Suprapubic skin (tissue), 4 donors: ENCODE measurements around the gene RPL5. TPM values are rescaled to one million over a fixed set of nuclear protein-coding genes. Genes with fewer than 3 reads are reported as not detected.

ENCODE experiments used
- DNase-seq, 2 donors: peaks; one replicate each; pipeline ENCODE4 v3.0.0-alpha.2; 2019; ENCODE audit warnings: low spot score in 2 of 2
- H3K27ac ChIP-seq: fragments of 200-600 bp; sonication (generic); one replicate; pipeline ENCODE4 v1.5.1; 2019
- H3K27me3 ChIP-seq: fragments of 200-600 bp; sonication (generic); one replicate; pipeline ENCODE4 v1.5.1; 2019
- H3K36me3 ChIP-seq: fragments of 200-600 bp; sonication (generic); one replicate; pipeline ENCODE4 v1.5.1; 2019
- H3K4me1 ChIP-seq: fragments of 200-600 bp; sonication (generic); one replicate; pipeline ENCODE4 v1.5.1; 2019
- H3K4me3 ChIP-seq: fragments of 200-600 bp; sonication (generic); one replicate; pipeline ENCODE4 v1.5.1; 2019; ENCODE audit warnings: mild to moderate bottlenecking
- H3K9me3 ChIP-seq: fragments of 200-600 bp; sonication (generic); one replicate; pipeline ENCODE4 v1.5.1; 2019
- EP300 ChIP-seq: sonication (generic); formaldehyde crosslinking; IDR thresholded peaks from one replicate; pipeline ENCODE4 v1.6.1; 2017; ENCODE audit warnings: antibody characterized with exemption
- POLR2A ChIP-seq, 2 donors: fragments of 450-650 bp; IDR thresholded peaks; one replicate each; pipeline ENCODE4 v1.6.1; 2017; ENCODE audit warnings: antibody characterized with exemption in 2 of 2, mild to moderate bottlenecking in 2 of 2, moderate library complexity in 2 of 2
- POLR2AphosphoS5 ChIP-seq, 3 donors: sonication (generic); formaldehyde crosslinking; IDR thresholded peaks; one replicate each; pipeline ENCODE4 v1.6.1; 2017; ENCODE audit warnings: antibody characterized with exemption in 3 of 3
- WGBS: methylation state at CpG from one replicate; pipeline ENCODE4 v1.1.5; 2018; 5-methylcytosine and 5-hydroxymethylcytosine counted together
- total RNA-seq, 4 donors: library from RNA; depleted of rRNA; stranded (reverse); fragments of >200 nt; gene quantifications; one replicate each; pipeline ENCODE4 v1.1.0, GENCODE V29; 2016
- TF ChIP-seq, protein P1 (sequence below), 2 donors: fragments of 200-600 bp in 1 of 2; fragments of 450-650 bp in 1 of 2; sonication (generic) in 1 of 2; IDR thresholded peaks; one replicate each; pipeline ENCODE4 v1.5.1; 2016 to 2019; ENCODE audit warnings: antibody characterized with exemption in 2 of 2, mild to moderate bottlenecking in 1 of 2, moderate library complexity in 1 of 2

The RPL5 gene
- total RNA-seq, 4 donors from 2014 or later = 1,150 to 1,809 (median 1,593) TPM

DNA sequence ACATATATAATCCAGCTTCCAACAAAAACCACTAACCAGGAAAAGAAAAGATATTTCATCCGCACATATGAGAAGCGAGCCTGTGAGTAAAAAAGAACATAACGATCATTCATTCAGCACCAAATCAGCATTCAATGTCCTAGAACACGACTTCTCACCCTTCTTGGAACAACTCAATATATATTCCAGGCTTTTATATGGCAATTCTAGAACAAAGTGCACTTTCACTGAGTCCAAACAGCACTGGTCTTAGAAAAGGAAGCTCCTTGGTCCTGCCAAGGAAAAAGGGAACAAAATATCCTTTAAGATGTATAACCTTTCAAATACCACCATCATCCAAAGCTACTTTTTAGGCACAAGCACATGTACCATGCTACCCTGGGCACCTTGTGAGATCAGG, 44.5 kb downstream of the RPL5 start:
- Histone ChIP-seq H3K9me3 (no peaks in the 10 kb centered on the region), H3K4me1 (peaks cover 4% of the 10 kb centered on the region), H3K4me3 (no peak overlapping the region), H3K36me3 (no peaks in the 10 kb centered on the region), H3K27ac (no peak overlapping the region), H3K27me3 (no peaks in the 10 kb centered on the region)
- 86% methylated on average over 4 of the region's 4 CpGs for WGBS
- no peak for TF ChIP-seq POLR2AphosphoS5 (IDR thresholded peaks at IDR 0.05)
- no peak for TF ChIP-seq EP300
- TF ChIP-seq, protein P1, sequence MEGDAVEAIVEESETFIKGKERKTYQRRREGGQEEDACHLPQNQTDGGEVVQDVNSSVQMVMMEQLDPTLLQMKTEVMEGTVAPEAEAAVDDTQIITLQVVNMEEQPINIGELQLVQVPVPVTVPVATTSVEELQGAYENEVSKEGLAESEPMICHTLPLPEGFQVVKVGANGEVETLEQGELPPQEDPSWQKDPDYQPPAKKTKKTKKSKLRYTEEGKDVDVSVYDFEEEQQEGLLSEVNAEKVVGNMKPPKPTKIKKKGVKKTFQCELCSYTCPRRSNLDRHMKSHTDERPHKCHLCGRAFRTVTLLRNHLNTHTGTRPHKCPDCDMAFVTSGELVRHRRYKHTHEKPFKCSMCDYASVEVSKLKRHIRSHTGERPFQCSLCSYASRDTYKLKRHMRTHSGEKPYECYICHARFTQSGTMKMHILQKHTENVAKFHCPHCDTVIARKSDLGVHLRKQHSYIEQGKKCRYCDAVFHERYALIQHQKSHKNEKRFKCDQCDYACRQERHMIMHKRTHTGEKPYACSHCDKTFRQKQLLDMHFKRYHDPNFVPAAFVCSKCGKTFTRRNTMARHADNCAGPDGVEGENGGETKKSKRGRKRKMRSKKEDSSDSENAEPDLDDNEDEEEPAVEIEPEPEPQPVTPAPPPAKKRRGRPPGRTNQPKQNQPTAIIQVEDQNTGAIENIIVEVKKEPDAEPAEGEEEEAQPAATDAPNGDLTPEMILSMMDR (IDR thresholded peaks at IDR 0.05) = no peak
- TF ChIP-seq POLR2A (IDR thresholded peaks at IDR 0.05) = no peak
- DNase-seq = no peak

DNA sequence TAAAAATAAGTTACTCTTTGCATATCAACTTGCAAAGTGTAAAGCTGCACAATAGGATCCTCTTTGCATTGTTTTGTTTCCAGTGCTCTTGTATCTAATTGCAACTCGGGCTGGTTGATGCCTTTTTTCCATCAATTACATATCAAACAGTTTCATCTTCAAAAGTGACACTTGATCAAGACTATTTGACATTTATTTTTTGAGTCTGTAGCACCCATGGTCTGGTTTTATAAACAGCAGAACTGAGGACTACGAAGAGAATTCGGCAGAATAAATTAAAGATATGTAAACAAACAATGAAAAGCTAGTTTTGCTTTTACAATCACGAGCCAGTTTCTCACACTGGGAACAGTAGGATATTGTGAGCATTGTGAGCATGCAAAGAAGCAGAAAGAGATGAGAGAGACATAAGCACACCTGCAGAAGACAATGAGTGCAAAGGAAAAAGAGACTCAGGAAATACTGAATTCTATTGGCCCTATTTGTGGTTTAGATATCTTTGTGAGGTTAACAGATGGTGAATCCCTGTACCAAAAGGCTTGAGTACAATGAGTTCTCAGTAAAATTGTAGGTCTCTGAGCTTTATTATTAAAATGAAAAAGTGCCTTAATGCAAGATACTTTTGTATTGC, 45.4 kb downstream of the RPL5 start:
- Histone ChIP-seq H3K9me3 (no peaks in the 10 kb centered on the region), H3K4me3 (no peak overlapping the region), H3K27me3 (no peaks in the 10 kb centered on the region), H3K4me1 (peaks cover 4% of the 10 kb centered on the region), H3K27ac (no peak overlapping the region), H3K36me3 (no peaks in the 10 kb centered on the region)
- 67% methylated on average over 4 of the region's 4 CpGs for WGBS
- TF ChIP-seq, protein P1 (IDR thresholded peaks at IDR 0.05) = no peak
- TF ChIP-seq EP300 (no peak), POLR2A (IDR thresholded peaks at IDR 0.05) (no peak), POLR2AphosphoS5 (IDR thresholded peaks at IDR 0.05) (no peak)
- DNase-seq = no peak

DNA sequence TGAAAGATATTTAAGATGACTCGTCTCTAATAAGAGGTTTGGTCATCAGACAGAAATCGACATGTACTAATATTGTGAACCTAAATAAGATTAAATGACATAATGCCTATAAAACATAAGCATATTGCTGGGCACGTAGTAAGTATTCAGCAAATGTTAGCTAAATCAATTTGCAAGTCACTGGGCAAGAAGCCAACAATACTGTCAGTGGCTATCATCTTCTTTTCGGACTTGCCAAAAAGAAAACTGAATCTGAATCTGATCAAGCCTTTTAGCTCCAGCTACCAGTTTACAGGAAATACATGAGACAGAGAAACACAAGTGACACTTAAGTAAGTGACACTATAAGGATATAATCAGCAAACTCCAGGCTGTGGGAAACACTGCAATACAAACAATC, 46.0 kb downstream of the RPL5 start:
- Histone ChIP-seq H3K4me3 (no peak overlapping the region), H3K36me3 (no peaks in the 10 kb centered on the region), H3K27me3 (no peaks in the 10 kb centered on the region), H3K27ac (no peak overlapping the region), H3K9me3 (no peaks in the 10 kb centered on the region), H3K4me1 (peaks cover 4% of the 10 kb centered on the region)
- no peak for DNase-seq
- 70% methylated on average over 4 of the region's 4 CpGs for WGBS
- TF ChIP-seq POLR2A (IDR thresholded peaks at IDR 0.05) = no peak
- no peak for TF ChIP-seq POLR2AphosphoS5 (IDR thresholded peaks at IDR 0.05)
- TF ChIP-seq, protein P1 (IDR thresholded peaks at IDR 0.05) = no peak
- no peak for TF ChIP-seq EP300

DNA sequence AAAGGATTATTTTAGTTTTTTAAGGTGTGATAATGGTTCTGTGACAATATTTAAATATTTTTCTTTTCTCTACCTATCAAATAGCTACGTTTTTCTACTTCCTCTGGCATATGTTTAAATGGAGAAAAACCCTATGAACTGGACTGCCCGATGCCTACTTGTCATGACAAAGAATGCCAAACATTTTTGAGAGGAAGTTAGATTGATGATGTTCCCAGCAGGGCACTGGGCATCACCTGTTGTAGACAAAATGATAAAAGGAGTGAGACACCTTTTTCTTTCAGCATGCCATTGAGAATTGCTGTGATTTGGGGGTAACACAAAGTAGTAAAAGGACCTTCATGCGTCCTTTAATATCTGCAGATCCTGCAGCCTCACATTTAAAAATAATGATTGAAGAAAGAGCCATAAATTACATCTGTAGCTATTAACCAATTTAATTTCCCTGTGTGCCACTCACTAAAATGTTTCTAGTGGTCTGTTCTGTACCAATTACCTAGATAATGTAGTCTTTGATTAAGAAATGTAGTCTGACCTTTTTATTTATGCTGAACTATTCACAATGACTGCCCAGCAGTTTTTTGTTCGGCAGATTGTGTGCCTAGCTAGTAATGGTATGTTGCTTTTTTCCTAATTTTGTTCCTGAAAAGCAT, 47.6 kb downstream of the RPL5 start:
- WGBS = 87% methylated on average over 4 of the region's 4 CpGs
- Histone ChIP-seq H3K4me1 (peaks cover 4% of the 10 kb centered on the region), H3K27me3 (no peaks in the 10 kb centered on the region), H3K4me3 (no peak overlapping the region), H3K9me3 (no peaks in the 10 kb centered on the region), H3K27ac (no peak overlapping the region), H3K36me3 (no peaks in the 10 kb centered on the region)
- no peak for DNase-seq
- TF ChIP-seq POLR2A (IDR thresholded peaks at IDR 0.05) = no peak
- TF ChIP-seq EP300 = no peak
- TF ChIP-seq POLR2AphosphoS5 (IDR thresholded peaks at IDR 0.05) = no peak
- TF ChIP-seq, protein P1 (IDR thresholded peaks at IDR 0.05) = no peak

DNA sequence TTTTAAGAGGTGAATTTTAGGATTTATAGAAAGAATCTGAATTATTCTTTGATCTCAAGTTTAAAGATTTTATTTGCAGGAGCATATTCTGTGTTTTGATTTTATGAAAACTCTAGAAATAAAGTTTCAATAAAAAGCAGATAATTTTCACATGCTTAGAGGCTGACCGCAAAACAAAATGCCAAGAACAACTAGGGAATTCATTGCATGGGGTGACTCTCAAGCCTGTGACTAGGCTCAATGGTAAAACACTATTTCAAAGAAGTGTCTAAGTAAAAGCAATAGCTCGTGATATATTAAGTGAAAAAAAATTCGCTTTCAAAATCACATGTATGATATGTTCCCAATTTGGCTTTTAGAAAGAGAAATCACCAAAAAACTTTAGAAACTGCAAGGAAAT, 49.6 kb downstream of the RPL5 start:
- 75% methylated on average over 3 of the region's 3 CpGs for WGBS
- Histone ChIP-seq H3K9me3 (no peaks in the 10 kb centered on the region), H3K4me1 (peaks cover 4% of the 10 kb centered on the region), H3K27me3 (no peaks in the 10 kb centered on the region), H3K27ac (no peak overlapping the region), H3K4me3 (no peak overlapping the region), H3K36me3 (no peaks in the 10 kb centered on the region)
- TF ChIP-seq, protein P1 (IDR thresholded peaks at IDR 0.05) = no peak
- TF ChIP-seq EP300 = no peak
- TF ChIP-seq POLR2AphosphoS5 (IDR thresholded peaks at IDR 0.05) = no peak
- no peak for TF ChIP-seq POLR2A (IDR thresholded peaks at IDR 0.05)
- DNase-seq = no peak
